GM21381 (cell line): ENCODE results near the gene NPR3.
"Not testable (repeated sequence)": the region's sequence is repeated elsewhere in the genome, so short reads cannot be mapped to it uniquely, and the experiment has no call there.

Source experiments
- ATAC-seq: cut with Tn5 transposase; IDR thresholded peaks from one replicate; pipeline ENCODE4 v1.9.1; 2021; ENCODE audit warnings: mild to moderate bottlenecking, moderate library complexity; ENCODE audit not compliant: unreplicated experiment

Gene NPR3

DNA sequence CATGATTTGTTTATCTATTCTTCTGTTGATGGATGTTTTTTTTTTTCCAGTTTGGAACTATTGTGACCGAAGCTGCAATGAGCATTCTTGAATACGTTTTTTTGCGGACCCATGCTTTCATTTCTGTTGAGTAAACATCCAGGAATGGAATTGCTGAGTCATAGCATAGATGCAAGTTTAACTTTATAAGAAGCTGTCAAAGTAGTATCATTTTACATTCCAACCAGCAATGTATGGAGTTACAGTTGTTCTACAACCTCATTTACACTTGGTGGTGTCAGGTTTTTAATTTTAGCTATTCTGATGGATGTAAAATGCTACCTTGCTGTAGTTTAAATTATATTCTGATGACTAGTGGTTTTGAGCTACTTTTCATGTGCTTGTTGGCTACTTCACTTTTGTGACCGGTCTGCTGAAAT, 49.0 kb downstream of the NPR3 start:
- ATAC-seq: no peak

DNA sequence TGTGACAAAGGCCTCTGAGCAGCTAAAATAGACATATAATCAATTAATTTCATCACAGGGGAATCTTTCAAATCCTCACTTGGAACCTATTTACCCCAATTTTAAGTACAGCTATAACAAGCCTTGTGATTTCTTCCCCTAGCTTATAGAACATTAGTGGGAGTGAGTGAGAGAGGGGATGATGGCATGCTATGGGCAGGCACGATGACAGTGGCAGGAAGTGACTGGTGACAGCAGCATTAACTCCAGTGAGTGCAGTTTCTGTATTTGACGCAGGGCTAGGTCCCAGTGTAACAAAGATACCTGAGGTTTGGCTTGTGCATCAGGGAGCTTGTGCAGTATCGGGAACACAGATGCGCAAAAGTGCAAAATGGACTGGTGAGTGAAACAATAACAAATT, 54.1 kb downstream of the NPR3 start:
- ATAC-seq: no peak

DNA sequence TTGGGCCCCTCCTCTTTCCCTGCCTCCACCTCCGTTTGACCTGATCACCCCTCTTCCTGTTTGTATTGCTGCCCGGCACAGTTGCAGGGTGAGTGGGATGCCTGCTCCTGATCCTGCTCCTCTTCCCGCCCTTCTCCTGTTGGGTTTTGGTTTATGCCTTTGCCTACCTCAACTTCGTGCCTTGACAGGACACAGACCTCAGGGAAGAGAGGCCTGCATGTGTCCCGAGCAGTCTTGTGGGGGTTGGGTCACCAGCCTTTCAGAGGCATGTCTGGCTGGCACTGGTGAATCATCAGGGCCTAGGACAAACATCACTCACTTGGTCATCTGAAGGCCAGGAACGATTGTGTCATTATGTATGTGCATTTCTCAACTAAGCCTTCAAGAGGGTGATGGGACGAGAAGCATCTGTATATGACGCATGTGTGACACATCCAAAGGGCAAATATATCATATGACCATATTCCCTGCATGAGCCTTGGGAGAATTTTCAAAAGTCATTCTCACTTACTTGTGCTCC, 56.9 kb downstream of the NPR3 start:
- no peak for ATAC-seq

DNA sequence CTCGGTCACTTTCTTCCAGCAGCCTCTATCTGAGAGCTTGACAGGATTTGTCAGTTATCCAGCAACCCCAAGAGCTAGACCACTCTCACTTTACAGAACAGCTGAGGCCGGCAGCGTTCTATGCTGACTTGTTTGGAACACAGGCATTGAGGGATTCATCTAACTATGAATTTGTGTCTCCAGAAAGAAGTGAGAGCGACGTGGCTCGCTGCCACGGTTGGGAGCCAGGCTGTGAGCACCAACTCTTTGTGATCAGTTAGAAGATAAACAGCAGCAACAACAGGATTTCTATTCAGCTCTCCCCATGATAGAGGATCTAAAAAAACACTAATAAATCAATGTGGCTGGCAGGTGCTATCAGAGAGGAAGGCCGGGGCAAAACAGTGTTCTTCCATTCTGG, 58.6 kb downstream of the NPR3 start:
- no peak for ATAC-seq

DNA sequence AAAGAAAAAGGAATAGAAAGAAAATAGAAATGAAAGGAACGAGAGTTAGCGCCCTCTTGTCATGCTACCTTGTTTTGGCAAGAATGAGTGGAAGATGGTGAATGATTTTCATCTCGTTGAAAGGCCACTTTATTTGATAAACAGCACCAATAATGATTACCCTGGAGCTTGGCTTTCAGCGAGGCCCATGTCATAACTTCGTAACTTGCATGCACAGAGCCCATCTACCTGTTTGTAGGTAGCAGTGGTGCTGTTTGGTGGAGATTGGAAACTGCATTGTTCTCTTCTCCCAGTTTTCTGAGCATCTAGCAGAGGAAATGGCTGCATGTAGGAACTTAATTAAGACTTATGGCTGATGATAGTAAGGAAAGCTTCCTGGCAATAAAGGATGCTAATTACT, 59.3 kb downstream of the NPR3 start:
- ATAC-seq: no peak

GRCh38 chr5:32771037-32771436, 59.9 kb downstream of the NPR3 start:
- ATAC-seq: no peak

DNA sequence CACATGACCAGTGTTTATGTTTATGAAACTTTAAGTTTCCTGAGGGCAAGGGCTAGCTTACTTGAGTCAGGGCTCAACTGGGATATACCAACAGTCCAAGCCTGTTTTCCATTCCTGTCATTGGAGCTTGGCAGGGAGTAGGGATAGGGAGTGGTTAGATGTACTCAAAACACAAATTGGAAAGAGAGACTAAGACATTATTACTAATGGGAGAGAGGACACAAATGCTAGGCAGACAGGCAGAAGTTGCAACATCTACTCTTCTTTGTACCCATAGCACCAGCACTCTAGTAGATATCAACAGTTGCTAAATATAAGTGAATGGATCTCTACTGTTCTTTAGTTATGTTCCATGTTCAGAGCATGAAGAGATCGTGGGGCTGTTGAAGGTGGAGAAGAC, 62.8 kb downstream of the NPR3 start:
- no peak for ATAC-seq

- ATAC-seq: no peak
These were observed 65.1 kb downstream of the NPR3 start for GRCh38 chr5:32776200-32776599.

- ATAC-seq: no peak
These were observed 66.1 kb downstream of the NPR3 start for GRCh38 chr5:32777222-32777621.

DNA sequence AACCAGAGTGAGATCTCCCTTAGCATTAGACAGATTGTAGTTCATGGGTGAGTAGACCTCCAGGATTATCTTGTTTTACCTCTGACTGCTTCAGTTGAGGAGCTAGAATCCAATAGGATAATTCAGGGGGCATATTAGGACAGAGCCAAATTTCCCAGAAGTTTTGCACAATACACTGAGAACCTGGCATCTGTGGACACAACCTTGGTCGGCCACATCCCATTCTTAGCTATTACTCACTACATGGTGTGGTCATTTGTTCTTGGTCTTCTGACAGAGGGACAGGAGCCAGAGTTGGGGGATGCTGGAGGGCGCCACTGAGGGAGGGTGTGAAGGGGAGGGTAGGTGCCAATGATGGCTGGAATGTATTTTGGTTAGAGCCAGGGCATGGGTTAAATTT, 66.6 kb downstream of the NPR3 start:
- no peak for ATAC-seq

DNA sequence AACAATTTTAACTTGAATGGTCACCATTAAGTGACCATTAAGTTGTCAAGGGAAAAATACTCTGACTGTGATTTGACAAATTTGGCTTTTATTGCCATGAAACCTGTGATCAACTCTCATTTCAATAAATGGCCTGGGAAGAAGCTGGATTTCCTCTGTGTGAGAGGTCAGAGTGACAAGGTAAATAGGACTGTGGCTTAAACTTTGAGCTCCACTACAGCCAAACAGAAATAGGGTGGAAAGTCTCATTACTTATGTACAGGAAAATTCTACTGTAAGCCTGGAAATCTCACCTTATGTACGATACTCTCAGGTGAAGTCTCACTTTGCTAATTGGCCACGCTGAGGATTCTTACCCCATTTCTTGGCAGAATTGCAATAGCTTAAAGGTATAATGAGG, 67.3 kb downstream of the NPR3 start:
- no peak for ATAC-seq

GRCh38 chr5:32779754-32780415, 68.8 kb downstream of the NPR3 start:
- ATAC-seq: no peak

DNA sequence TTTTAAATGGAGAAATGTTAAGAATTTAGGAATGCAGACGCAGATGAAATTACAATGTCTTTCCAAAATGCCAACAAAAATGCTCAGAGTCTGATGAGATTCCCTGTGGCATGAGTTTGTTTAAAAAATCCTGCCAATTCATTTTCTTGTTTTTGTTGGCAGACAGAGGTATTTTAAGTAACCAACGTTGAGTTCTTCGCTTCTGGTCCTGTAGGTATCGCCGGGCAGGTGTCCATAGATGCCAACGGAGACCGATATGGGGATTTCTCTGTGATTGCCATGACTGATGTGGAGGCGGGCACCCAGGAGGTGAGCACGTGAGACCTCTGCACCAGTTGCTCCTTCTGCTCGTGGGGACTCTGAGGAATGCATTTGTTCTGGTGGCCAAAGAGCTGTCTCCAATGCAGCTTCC, 69.4 kb downstream of the NPR3 start:
- no peak for ATAC-seq

DNA sequence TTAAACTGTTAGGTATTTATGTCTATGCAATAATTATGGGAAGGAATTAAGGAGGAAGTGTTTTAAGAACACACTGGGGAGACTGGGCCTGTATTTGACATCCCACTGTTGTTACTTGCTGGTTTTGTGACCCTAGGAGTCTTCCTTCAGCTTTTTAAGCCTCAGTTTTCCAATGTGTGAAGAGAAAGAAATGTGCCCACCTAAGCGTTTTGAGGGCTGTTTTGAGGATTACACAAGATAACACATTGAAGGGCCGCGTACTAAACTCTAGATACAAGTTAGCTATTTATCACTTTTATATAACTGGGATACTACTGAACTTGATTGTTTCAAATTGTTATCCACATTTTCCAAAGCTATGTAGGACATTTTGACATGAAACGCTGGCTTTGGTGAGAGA, 72.5 kb downstream of the NPR3 start:
- ATAC-seq: no peak

GRCh38 chr5:32785611-32786254, 74.6 kb downstream of the NPR3 start:
- ATAC-seq: no peak

DNA sequence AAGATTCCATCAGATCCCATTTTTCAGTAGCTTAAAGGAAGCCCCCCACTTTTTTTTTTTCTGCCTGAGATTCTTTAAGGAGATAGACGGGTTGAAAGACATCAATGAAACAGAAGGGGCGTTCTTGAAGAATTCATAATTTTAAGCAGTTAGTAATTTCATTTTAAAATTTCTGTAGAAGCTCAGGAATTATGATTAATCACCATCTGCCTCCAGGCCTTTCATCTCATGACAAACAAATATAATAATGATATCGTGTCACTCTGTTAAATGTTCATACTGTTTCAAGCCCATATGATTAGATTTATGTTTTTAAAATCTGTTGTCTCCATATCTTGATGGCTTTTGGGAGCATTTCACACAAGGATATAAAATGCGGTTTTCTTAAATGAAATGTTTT, 75.2 kb downstream of the NPR3 start:
- ATAC-seq: no peak

DNA sequence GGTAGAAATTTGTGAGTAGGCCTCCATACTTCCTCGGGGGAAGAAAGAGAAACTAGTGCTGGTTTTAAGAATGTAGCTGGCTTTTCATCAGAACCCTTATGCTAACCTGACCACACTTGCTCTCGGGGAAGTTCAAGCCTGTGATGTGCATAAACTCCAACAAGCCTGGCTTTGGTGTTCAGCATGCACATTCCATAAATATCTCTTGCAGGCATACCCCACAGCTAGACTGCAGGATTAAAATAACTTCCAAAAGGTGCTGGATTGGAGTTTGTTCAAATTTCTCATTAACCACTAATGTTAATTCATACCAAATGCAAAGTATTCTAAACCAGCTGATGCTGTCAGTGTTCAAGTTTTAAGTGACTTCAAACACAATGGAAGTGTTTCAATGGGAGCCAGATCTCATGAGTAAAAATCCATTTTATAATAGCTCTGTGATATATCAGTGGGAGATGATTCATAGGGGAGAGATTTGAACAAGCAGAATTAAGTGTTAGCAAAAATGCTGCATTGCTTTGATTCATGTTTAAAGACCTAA, 79.4 kb downstream of the NPR3 start:
- ATAC-seq: no peak

DNA sequence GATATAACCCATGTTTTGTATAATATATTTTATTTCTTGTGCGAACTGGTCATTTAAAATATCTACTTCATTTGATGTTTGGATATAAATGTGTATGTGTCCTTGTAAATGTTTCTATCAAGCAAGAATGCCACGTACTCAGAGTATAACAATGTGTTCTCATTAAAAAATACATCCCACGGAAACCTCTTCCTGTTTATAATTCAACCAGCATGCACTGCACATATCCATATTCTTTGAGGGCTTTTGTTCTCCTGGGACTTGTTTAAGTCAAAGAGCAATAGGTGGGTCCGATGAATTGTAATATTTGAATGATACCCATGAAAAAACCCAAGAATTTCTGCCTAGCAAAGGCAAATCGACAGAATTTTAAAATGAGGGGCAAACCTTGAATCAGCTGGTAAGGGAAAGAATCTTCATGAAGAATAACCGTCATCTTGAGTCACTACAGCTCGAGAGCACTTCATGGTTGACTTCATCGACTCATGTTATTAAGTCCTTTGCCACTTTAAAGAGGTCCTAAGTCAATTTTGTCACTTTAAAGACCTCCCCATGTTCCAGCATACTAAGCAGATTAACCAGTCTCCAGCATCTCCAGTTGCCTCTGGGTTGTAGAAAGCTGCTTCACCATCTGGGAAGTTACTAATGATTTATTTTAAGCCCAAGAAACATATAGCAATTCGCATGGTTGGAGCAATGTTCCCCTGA, 80.6 kb downstream of the NPR3 start:
- ATAC-seq: no peak

DNA sequence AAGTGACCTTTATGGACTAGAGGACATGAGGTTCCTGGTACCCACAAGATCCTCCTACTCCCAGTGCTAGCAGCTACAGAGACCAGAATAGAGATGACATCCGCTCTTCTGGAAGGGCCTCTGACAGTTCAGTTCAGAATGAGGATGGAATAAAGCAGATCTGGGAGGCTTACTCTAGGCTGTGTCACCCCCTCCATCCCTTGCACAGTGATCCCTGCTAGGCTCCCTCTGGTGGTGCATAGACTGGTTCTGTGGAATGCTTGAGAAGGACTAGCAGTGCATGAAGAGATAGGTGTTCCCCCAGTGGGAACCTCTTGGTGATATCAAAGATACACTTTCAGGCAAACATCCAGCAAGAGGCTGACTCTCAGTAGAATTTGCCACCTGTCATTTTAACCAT, 83.0 kb downstream of the NPR3 start:
- no peak for ATAC-seq

GRCh38 chr5:32802764-32803163, 91.6 kb downstream of the NPR3 start:
- ATAC-seq: no peak

- ATAC-seq: no peak
These were observed 92.5 kb downstream of the NPR3 start for GRCh38 chr5:32803656-32804055.

- not testable (repeated sequence) for ATAC-seq
These were observed 94.3 kb downstream of the NPR3 start for GRCh38 chr5:32805462-32805861.
